Spleen (tissue), 7 donors: ENCODE measurements around the gene LTN1.

ENCODE experiments used
- CTCF ChIP-seq, 11 experiments: fragments of 200-600 bp in 7 of 11; fragments of 450-650 bp in 4 of 11; sonication (generic) in 4 of 11; IDR thresholded peaks in 8 of 11; conservative IDR thresholded peaks in 3 of 11; 1 replicate in 7 of 11; 2 replicates in 4 of 11; pipeline versions ENCODE4 v1.4.0 to v1.8.0; 2016 to 2021; ENCODE audit warnings: antibody characterized with exemption in 11 of 11, inconsistent platforms in 4 of 11, mild to moderate bottlenecking in 1 of 11
- POLR2A ChIP-seq, 3 donors: fragments of 450-650 bp; IDR thresholded peaks; one replicate each; pipeline ENCODE4 v1.5.1; 2017; ENCODE audit warnings: antibody characterized with exemption in 3 of 3, mild to moderate bottlenecking in 1 of 3
- donor health status: DM: no; HTN: no; CAD: no; lungs with moderate emphysema.
- donor health status: DM: no; HTN: no; CAD: no.
- donor health status: DM: no; HTN: no; CAD: no.

- no peak for TF ChIP-seq CTCF (IDR thresholded peaks at IDR 0.05 in 8 of 11, conservative IDR thresholded peaks at IDR 0.05 in 3 of 11)
- TF ChIP-seq POLR2A (IDR thresholded peaks at IDR 0.05), result no peak
Measured at GRCh38 chr21:28952686-28953085, 40.0 kb downstream of the LTN1 start.
